ENCODE data around the gene DDX6. TPM values are rescaled to one million over a fixed set of nuclear protein-coding genes. Genes with fewer than 3 reads are reported as not detected.
A peak's percentile ranks its signal among the peaks of the same experiment; 100 is the strongest.
"Not testable (repeated sequence)": the region's sequence is repeated elsewhere in the genome, so short reads cannot be mapped to it uniquely, and the experiment has no call there.

The DDX6 gene
- total and polyA plus RNA-seq, 7 donors, result 18.8 to 90.9 (median 77.6) TPM

DNA sequence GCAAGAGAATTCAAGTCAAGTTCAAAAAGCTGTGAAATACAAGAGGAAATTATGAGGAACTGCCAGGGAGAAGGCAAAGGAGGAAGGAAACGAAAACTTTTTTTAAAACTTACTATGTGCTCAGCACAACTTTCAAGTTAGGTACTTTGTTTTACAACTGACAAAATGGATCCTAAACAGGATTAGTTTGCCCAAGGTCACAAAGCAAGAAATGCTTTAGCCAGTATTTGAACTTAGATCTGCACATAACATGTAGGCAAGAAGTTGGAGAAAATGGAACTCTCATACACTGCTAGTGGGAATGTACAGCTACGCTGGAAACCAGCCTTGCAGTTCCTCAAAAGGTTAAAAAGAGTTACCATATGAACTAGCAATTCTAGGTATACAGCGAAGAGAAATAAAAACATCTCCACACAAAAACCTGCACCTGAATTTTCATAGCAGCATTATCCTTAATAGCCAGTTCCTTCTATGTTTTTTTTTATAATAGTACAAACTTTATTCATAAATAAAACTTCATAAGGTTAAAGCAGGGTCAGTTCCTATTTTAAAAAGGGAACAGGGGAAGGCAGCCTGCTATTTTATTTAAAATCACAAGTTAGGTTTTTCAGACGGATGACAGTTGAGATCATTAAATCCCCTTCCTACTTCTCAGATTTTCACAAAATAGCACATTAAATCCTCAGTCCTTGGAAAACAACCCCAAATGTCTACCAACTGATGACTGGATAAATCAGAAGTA is 19.2 kb downstream of the DDX6 start:
- no peak overlapping the region for H3K4me3 ChIP-seq
- TF ChIP-seq, protein P1, sequence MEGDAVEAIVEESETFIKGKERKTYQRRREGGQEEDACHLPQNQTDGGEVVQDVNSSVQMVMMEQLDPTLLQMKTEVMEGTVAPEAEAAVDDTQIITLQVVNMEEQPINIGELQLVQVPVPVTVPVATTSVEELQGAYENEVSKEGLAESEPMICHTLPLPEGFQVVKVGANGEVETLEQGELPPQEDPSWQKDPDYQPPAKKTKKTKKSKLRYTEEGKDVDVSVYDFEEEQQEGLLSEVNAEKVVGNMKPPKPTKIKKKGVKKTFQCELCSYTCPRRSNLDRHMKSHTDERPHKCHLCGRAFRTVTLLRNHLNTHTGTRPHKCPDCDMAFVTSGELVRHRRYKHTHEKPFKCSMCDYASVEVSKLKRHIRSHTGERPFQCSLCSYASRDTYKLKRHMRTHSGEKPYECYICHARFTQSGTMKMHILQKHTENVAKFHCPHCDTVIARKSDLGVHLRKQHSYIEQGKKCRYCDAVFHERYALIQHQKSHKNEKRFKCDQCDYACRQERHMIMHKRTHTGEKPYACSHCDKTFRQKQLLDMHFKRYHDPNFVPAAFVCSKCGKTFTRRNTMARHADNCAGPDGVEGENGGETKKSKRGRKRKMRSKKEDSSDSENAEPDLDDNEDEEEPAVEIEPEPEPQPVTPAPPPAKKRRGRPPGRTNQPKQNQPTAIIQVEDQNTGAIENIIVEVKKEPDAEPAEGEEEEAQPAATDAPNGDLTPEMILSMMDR (IDR thresholded peaks at IDR 0.05), result no peak
- H3K36me3 ChIP-seq (ENCODE audit: insufficient read depth in 1 of 2, low read depth in 1 of 2), result peaks cover 0 to 61% of the 10 kb centered on the region in 2 donors
- peak overlapping the region; percentile 50 for H3K27ac ChIP-seq
- 56 to 63% (median 58%) methylated on average over 4 of the region's 4 CpGs for whole genome bisulfite sequencing, 3 donors
- intact Hi-C loops (cut with DNase I), result no loop called here
- ATAC-seq, result no peak
- no peaks in the 10 kb centered on the region for H3K27me3 ChIP-seq (ENCODE audit: insufficient read depth in 3 of 3, low read length in 2 of 3)
- no peak for DNase-seq
- H3K9me3 ChIP-seq, result no peaks in the 10 kb centered on the region
- H3K4me1 ChIP-seq, result peaks cover 54% of the 10 kb centered on the region

DNA sequence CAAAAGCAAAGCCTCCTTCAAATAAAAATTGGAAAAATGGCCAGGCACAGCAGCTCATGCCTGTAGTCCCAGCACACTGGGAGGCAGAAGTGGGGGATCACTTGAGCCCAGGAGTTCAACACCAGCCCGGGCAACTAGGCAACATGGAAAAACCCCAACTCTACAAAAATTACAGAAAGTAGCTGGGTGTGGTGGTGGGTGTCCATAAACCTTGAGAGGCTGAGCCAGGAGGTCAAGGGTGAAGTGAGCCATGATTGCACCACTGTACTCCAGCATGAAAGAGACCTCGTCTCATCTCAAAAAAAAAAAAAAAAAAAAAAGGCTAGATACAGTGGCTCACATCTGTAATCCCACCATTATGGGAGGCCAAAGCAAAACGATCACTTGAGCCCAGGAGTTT is 22.3 kb downstream of the DDX6 start:
- ATAC-seq, result peak in 1 of 4 donors; percentile 36
- H3K36me3 ChIP-seq (ENCODE audit: insufficient read depth in 1 of 2, low read depth in 1 of 2), result peaks cover 0 to 65% of the 10 kb centered on the region in 2 donors
- TF ChIP-seq, protein P1 (IDR thresholded peaks at IDR 0.05), result no peak
- no peaks in the 10 kb centered on the region for H3K9me3 ChIP-seq
- peaks cover 40% of the 10 kb centered on the region for H3K4me1 ChIP-seq
- no peak overlapping the region for H3K27ac ChIP-seq
- WGBS, 3 donors, result 60 to 67% (median 65%) methylated on average over 3 of the region's 3 CpGs
- no peak for DNase-seq
- intact Hi-C loops (cut with DNase I), result no loop called here
- no peaks in the 10 kb centered on the region for H3K27me3 ChIP-seq (ENCODE audit: insufficient read depth in 3 of 3, low read length in 2 of 3)
- H3K4me3 ChIP-seq, result no peak overlapping the region

DNA sequence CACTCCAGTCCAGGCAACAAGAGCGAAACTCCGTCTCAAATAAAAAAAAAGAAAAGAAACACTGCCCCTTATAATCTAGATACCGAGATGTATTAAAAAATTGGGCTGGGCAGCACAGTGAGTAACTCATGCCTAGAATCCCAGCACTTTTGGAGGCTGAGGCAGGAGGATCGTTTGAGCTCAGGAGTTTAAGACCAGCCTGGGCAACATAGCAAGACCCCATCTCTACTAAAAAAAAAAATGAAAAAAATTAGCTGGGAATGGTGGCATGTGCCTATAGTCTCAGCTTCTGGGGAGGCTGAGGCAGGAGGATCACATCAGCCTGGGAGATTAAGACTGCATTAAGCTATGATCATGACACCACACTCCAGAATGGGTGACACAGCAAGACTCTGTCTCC is 24.9 kb downstream of the DDX6 start:
- no peaks in the 10 kb centered on the region for H3K27me3 ChIP-seq (ENCODE audit: insufficient read depth in 3 of 3, low read length in 2 of 3)
- no peak overlapping the region for H3K27ac ChIP-seq
- no peak for DNase-seq
- H3K4me3 ChIP-seq, result no peak overlapping the region
- intact Hi-C loops (cut with DNase I), result no loop called here
- H3K4me1 ChIP-seq, result peaks cover 14% of the 10 kb centered on the region
- 83 to 93% (median 89%) methylated on average over 4 of the region's 4 CpGs for WGBS, 3 donors
- TF ChIP-seq, protein P1 (IDR thresholded peaks at IDR 0.05), result no peak
- peaks cover 3 to 71% of the 10 kb centered on the region in 2 donors for H3K36me3 ChIP-seq (ENCODE audit: insufficient read depth in 1 of 2, low read depth in 1 of 2)
- ATAC-seq, result no peak
- H3K9me3 ChIP-seq, result no peaks in the 10 kb centered on the region

DNA sequence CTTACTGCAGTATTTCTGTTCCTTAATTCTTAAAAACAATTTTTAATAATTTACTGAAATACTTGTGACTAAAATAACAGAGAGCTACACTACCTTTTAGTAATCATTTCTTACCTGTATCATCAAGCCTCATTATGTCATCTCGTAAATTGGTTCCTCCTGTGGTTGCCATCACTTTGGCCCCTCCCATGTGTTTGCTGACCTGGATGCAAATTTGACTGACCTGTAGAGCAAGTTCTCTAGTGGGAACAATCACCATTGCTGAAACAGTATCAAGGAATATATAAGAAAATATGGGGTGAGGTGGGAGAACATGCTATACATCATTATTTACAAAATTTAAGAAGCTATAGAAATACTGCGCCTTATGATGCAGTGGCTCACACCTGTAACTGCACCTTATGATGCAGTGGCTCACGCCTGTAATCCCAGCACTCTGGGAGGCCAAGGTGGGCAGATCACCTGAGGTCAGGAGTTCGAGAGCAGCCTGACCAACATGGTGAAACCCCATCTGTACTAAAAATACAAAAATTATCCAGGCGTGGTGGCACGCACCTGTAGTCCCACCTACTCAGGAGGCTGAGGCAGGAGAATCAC is 25.8 kb downstream of the DDX6 start:
- intact Hi-C loops (cut with DNase I); H3K9me3 ChIP-seq; DNase-seq; H3K27me3 ChIP-seq (ENCODE audit: insufficient read depth in 3 of 3, low read length in 2 of 3); H3K27ac ChIP-seq; H3K4me1 ChIP-seq; H3K4me3 ChIP-seq; ATAC-seq: not testable (repeated sequence)
- H3K36me3 ChIP-seq (ENCODE audit: insufficient read depth in 1 of 2, low read depth in 1 of 2), result peaks cover 5 to 76% of the 10 kb centered on the region in 2 donors
- 93 to 97% (median 95%) methylated on average over 6 of the region's 6 CpGs for WGBS, 3 donors

DNA sequence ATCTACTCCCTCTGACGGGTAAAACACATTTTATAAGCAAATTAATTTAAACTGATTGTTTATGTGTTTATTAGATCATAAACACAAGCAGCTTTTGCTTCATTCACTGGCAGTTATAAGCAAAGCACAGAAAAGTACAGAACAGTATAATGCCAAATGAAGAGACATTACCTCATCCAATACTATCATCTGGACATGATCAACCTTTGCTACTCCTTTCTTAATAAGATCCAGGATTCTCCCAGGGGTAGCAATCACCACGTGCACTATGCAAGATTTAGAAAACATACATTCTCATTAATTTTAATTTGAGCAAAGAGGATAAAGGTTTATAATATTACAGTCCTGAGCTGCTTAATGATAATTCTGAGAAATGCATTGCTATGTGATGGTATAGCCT is 27.9 kb downstream of the DDX6 start:
- no peaks in the 10 kb centered on the region for H3K9me3 ChIP-seq
- DNase-seq (no peak), ATAC-seq (no peak)
- peaks cover 5% of the 10 kb centered on the region for H3K4me1 ChIP-seq
- TF ChIP-seq, protein P1 (IDR thresholded peaks at IDR 0.05), result no peak
- H3K36me3 ChIP-seq (ENCODE audit: insufficient read depth in 1 of 2, low read depth in 1 of 2), result peaks cover 11 to 98% of the 10 kb centered on the region in 2 donors
- H3K27ac ChIP-seq, result no peak overlapping the region
- intact Hi-C loops (cut with DNase I), result no loop called here
- WGBS, 3 donors, result 74 to 80% (median 75%) methylated on average over 2 of the region's 2 CpGs
- no peak overlapping the region for H3K4me3 ChIP-seq
- H3K27me3 ChIP-seq (ENCODE audit: insufficient read depth in 3 of 3, low read length in 2 of 3), result no peaks in the 10 kb centered on the region

DNA sequence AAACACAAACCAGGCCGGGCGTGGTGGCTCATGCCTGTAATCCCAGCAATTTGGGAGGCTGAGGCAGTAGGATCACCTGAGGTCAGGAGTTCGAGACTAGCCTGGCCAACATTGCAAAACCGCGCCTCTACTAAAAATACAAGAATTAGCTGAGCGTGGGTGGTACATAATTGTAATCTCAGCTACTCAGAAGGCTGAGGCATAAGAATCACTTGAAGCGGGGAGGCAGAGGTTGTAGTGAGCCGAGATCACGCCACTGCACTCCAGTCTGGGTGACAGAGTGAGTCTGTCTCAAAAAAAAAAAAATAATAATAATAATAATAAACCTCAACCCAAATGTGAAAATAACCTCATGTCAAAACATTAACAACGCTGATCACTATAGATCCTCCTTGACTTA is 29.0 kb downstream of the DDX6 start:
- H3K27ac ChIP-seq; H3K4me1 ChIP-seq; H3K4me3 ChIP-seq; H3K27me3 ChIP-seq (ENCODE audit: insufficient read depth in 3 of 3, low read length in 2 of 3); ATAC-seq; H3K9me3 ChIP-seq; intact Hi-C loops (cut with DNase I); DNase-seq: not testable (repeated sequence)
- 88 to 96% (median 90%) methylated on average over 10 of the region's 10 CpGs for WGBS, 3 donors
- H3K36me3 ChIP-seq (ENCODE audit: insufficient read depth in 1 of 2, low read depth in 1 of 2), result peaks cover 13 to 100% of the 10 kb centered on the region in 2 donors
